ENCODE results near the gene SHISA5.
"Not testable (repeated sequence)": the region's sequence is repeated elsewhere in the genome, so short reads cannot be mapped to it uniquely, and the experiment has no call there.

DNA sequence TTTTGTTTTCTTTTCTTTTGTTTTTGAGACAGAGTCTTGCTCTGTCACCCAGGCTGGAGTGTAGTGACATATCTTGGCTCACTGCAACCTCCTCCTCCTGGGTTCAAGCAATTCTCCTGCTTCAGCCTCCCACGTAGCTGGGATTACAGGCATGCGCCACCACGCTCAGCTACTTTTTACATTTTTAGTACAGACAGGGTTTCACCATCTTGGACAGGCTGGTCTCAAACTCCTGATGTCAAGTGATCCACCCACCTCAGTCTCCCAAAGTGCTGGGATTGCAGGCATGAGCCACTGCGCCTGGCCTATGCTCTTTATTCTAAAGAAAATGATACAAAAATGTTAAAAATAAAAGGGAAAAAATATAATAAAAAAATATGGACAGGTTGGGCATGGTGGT, 26.7 kb upstream of the SHISA5 start:
- TF ChIP-seq, protein P1, sequence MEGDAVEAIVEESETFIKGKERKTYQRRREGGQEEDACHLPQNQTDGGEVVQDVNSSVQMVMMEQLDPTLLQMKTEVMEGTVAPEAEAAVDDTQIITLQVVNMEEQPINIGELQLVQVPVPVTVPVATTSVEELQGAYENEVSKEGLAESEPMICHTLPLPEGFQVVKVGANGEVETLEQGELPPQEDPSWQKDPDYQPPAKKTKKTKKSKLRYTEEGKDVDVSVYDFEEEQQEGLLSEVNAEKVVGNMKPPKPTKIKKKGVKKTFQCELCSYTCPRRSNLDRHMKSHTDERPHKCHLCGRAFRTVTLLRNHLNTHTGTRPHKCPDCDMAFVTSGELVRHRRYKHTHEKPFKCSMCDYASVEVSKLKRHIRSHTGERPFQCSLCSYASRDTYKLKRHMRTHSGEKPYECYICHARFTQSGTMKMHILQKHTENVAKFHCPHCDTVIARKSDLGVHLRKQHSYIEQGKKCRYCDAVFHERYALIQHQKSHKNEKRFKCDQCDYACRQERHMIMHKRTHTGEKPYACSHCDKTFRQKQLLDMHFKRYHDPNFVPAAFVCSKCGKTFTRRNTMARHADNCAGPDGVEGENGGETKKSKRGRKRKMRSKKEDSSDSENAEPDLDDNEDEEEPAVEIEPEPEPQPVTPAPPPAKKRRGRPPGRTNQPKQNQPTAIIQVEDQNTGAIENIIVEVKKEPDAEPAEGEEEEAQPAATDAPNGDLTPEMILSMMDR (IDR thresholded peaks at IDR 0.05; ENCODE audit: low read depth, low read length) = not testable (repeated sequence)
- not testable (repeated sequence) for TF ChIP-seq EZH2phosphoT487 (IDR thresholded peaks at IDR 0.05; ENCODE audit: low read depth)
